ENCODE data around the gene ZFYVE27.

- TF ChIP-seq CTCF (IDR thresholded peaks at IDR 0.05) (no peak), POLR2A (IDR thresholded peaks at IDR 0.05) (no peak)
Observed at GRCh38 chr10:97723001-97723400, 13.9 kb upstream of the ZFYVE27 start.
